Peyer's patch (tissue), 4 donors: ENCODE measurements around the gene SF3B2.

Experiments
- CTCF ChIP-seq, 6 experiments: fragments of 450-650 bp in 4 of 6; fragments of 200-600 bp in 2 of 6; sonication (generic) in 1 of 6; IDR thresholded peaks; one replicate each; pipeline ENCODE4 v1.5.1; 2017 to 2019; ENCODE audit warnings: antibody characterized with exemption in 6 of 6, mild to moderate bottlenecking in 3 of 6, moderate library complexity in 1 of 6
- POLR2A ChIP-seq, 2 donors: fragments of 450-650 bp; IDR thresholded peaks; one replicate each; pipeline ENCODE4 v1.5.1; 2017; ENCODE audit warnings: antibody characterized with exemption in 2 of 2, mild to moderate bottlenecking in 2 of 2, moderate library complexity in 2 of 2

GRCh38 chr11:66076561-66076960, 24.4 kb downstream of the SF3B2 start:
- no peak for TF ChIP-seq CTCF (IDR thresholded peaks at IDR 0.05)
- TF ChIP-seq POLR2A (IDR thresholded peaks at IDR 0.05): no peak
